Liver (tissue), 9 donors: ENCODE data around the gene DIAPH2. TPM values are rescaled to one million over a fixed set of nuclear protein-coding genes. Genes with fewer than 3 reads are reported as not detected.

Experiments used
- DNase-seq: peaks from one replicate; pipeline ENCODE4 v3.0.0-alpha.2; 2017; ENCODE audit warnings: low spot score
- H3K27ac ChIP-seq, 2 donors: one replicate each; pipeline ENCODE4 v1.7.0; 2013; ENCODE audit warnings: inconsistent platforms in 2 of 2, low read length in 2 of 2, control low read depth in 1 of 2, low read depth in 1 of 2, mild to moderate bottlenecking in 1 of 2
- H3K27me3 ChIP-seq, 4 donors: one replicate each; pipeline versions ENCODE4 v1.6.1 to v1.7.0; 2013; ENCODE audit warnings: low read length in 3 of 4, inconsistent platforms in 1 of 4, mild to moderate bottlenecking in 1 of 4, moderate library complexity in 1 of 4; ENCODE audit not compliant: control insufficient read depth in 4 of 4, insufficient read depth in 4 of 4
- H3K36me3 ChIP-seq, 4 donors: one replicate each; pipeline versions ENCODE4 v1.6.1 to v1.7.0; 2013; ENCODE audit warnings: low read length in 3 of 4, mild to moderate bottlenecking in 3 of 4, low read depth in 1 of 4, moderate library complexity in 1 of 4; ENCODE audit not compliant: control insufficient read depth in 4 of 4, insufficient read depth in 3 of 4
- H3K4me1 ChIP-seq, 4 donors: one replicate each; pipeline versions ENCODE4 v1.6.1 to v1.7.0; 2013; ENCODE audit warnings: low read length in 3 of 4, mild to moderate bottlenecking in 3 of 4, moderate library complexity in 1 of 4; ENCODE audit not compliant: control insufficient read depth in 4 of 4, insufficient read depth in 4 of 4
- H3K4me3 ChIP-seq, 3 donors: one replicate each; pipeline versions ENCODE4 v1.6.1 to v1.7.0; 2013; ENCODE audit warnings: low read length in 3 of 3, control low read depth in 1 of 3, low read depth in 1 of 3, mild to moderate bottlenecking in 1 of 3
- H3K9ac ChIP-seq, 2 donors: one replicate each; pipeline ENCODE4 v1.7.0; 2013; ENCODE audit warnings: low read length in 2 of 2, mild to moderate bottlenecking in 2 of 2, moderate library complexity in 2 of 2, control low read depth in 1 of 2, low read depth in 1 of 2
- H3K9me3 ChIP-seq, 4 donors: one replicate each; pipeline versions ENCODE4 v1.6.1 to v1.7.0; 2013; ENCODE audit warnings: low read length in 3 of 4; ENCODE audit not compliant: control insufficient read depth in 4 of 4
- ATF3 ChIP-seq: IDR thresholded peaks from 2 replicates; pipeline ENCODE4 v1.6.1; 2016; ENCODE audit warnings: antibody characterized with exemption
- CTCF ChIP-seq: fragments of 150-350 bp; IDR thresholded peaks from 2 replicates; pipeline ENCODE4 v1.5.1; 2017; ENCODE audit warnings: improper control_type of control experiment, low read depth, low read length; ENCODE audit not compliant: missing input control
- EGR1 ChIP-seq, 2 donors: IDR thresholded peaks; 2 replicates each; pipeline ENCODE4 v1.6.1; 2016 to 2018; ENCODE audit warnings: antibody characterized with exemption in 2 of 2, low read depth in 2 of 2
- FOXA1 ChIP-seq: IDR thresholded peaks from 2 replicates; pipeline ENCODE4 v1.6.1; 2016; ENCODE audit warnings: antibody characterized with exemption
- HNF4A ChIP-seq, 2 donors: conservative IDR thresholded peaks; 2 replicates each; pipeline ENCODE4 v1.6.1; 2016; ENCODE audit warnings: antibody characterized with exemption in 2 of 2, mild to moderate bottlenecking in 2 of 2
- HNF4G ChIP-seq: IDR thresholded peaks from 2 replicates; pipeline ENCODE4 v1.6.1; 2016; ENCODE audit warnings: antibody characterized with exemption
- MAX ChIP-seq: IDR thresholded peaks from 2 replicates; pipeline ENCODE4 v1.6.1; 2016; ENCODE audit warnings: antibody characterized with exemption
- NR2F2 ChIP-seq: IDR thresholded peaks from 2 replicates; pipeline ENCODE4 v1.6.1; 2016; ENCODE audit warnings: antibody characterized with exemption
- RAD21 ChIP-seq, 2 donors: IDR thresholded peaks; 2 replicates each; pipeline ENCODE4 v1.6.1; 2016; ENCODE audit warnings: antibody characterized with exemption in 2 of 2, mild to moderate bottlenecking in 2 of 2
- REST ChIP-seq: IDR thresholded peaks from 2 replicates; pipeline ENCODE4 v1.6.1; 2016; ENCODE audit warnings: antibody characterized with exemption, mild to moderate bottlenecking
- RXRA ChIP-seq, 2 donors: IDR thresholded peaks; 2 replicates each; pipeline ENCODE4 v1.6.1; 2017 to 2018; ENCODE audit warnings: antibody characterized with exemption in 2 of 2, mild to moderate bottlenecking in 1 of 2
- SP1 ChIP-seq: IDR thresholded peaks from 2 replicates; pipeline ENCODE4 v1.6.1; 2018; ENCODE audit warnings: antibody characterized with exemption, mild to moderate bottlenecking
- ZBTB33 ChIP-seq: IDR thresholded peaks from 2 replicates; pipeline ENCODE4 v1.6.1; 2016; ENCODE audit warnings: antibody characterized with exemption
- WGBS: extraction: QIAGEN DNeasy Blood & Tissue Kit; methylation state at CpG from one replicate; pipeline ENCODE4 v1.1.7; 2013; 5-methylcytosine and 5-hydroxymethylcytosine counted together
- polyA plus RNA-seq, 2 donors: library from polyadenylated mRNA; stranded (reverse) in 1 of 2; unstranded in 1 of 2; fragments of 200-250 nt in 1 of 2; fragments of >200 nt in 1 of 2; fragmentation: Nextera tagmentation in 1 of 2; extraction: Ambion mirVana in 1 of 2; gene quantifications; one replicate each; pipeline versions ENCODE4 v1.2.1 to v1.2.3, GENCODE V29; 2013 to 2015
- total RNA-seq, 2 donors: library from RNA; depleted of rRNA; stranded (reverse); fragments of >200 nt; gene quantifications; one replicate each; pipeline ENCODE4 v1.2.3, GENCODE V29; 2014
- donor health status: healthy.
- donor health status: healthy.
- donor health status: healthy.
- donor health status: healthy.
- donor health status: healthy.

The DIAPH2 gene
- total and polyA plus RNA-seq, 4 donors = 2.7 to 16.6 (median 5.3) TPM

- Histone ChIP-seq H3K27ac (no peak overlapping the region), H3K9me3 (no peaks in the 10 kb centered on the region), H3K4me1 (no peaks in the 10 kb centered on the region), H3K36me3 (no peaks in the 10 kb centered on the region), H3K4me3 (no peak overlapping the region), H3K27me3 (no peaks in the 10 kb centered on the region), H3K9ac (no peak overlapping the region)
- TF ChIP-seq ATF3 = no peak
- WGBS = 66% methylated on average over 4 of the region's 4 CpGs
- no peak for DNase-seq
Observed at GRCh38 chrX:96997196-96997595, 312.6 kb downstream of the DIAPH2 start.

GRCh38 chrX:97000682-97001368 is 316.2 kb downstream of the DIAPH2 start:
- H3K9ac ChIP-seq = no peak overlapping the region
- no peak overlapping the region for H3K27ac ChIP-seq
- no peaks in the 10 kb centered on the region for H3K4me1 ChIP-seq
- DNase-seq = no peak
- H3K4me3 ChIP-seq = no peak overlapping the region
- H3K27me3 ChIP-seq = no peaks in the 10 kb centered on the region
- TF ChIP-seq RAD21 (IDR thresholded peaks at IDR 0.05) (no peak), RXRA (IDR thresholded peaks at IDR 0.05) (no peak), CTCF (no peak), HNF4A (conservative IDR thresholded peaks at IDR 0.05) (no peak), MAX (no peak), FOXA1 (no peak), HNF4G (no peak), ZBTB33 (no peak), NR2F2 (no peak), SP1 (no peak), EGR1 (IDR thresholded peaks at IDR 0.05; ENCODE audit: low read depth in 2 of 2) (no peak), ATF3 (no peak)
- no peaks in the 10 kb centered on the region for H3K36me3 ChIP-seq
- H3K9me3 ChIP-seq = no peaks in the 10 kb centered on the region

- H3K9me3 ChIP-seq = no peaks in the 10 kb centered on the region
- no peaks in the 10 kb centered on the region for H3K36me3 ChIP-seq
- no peaks in the 10 kb centered on the region for H3K27me3 ChIP-seq
- TF ChIP-seq REST = peak; percentile 87
- no peak for TF ChIP-seq HNF4A (conservative IDR thresholded peaks at IDR 0.05)
- no peak overlapping the region for H3K9ac ChIP-seq
- no peak overlapping the region for H3K27ac ChIP-seq
- no peak for DNase-seq
- whole genome bisulfite sequencing = 94% methylated on average over 3 of the region's 3 CpGs
- no peak overlapping the region for H3K4me3 ChIP-seq
- no peaks in the 10 kb centered on the region for H3K4me1 ChIP-seq
Observed at GRCh38 chrX:97006167-97006566, 321.5 kb downstream of the DIAPH2 start.
